Left ventricle myocardium inferior (tissue), 1 donor: ENCODE data around the gene DHRS1. TPM values are rescaled to one million over a fixed set of nuclear protein-coding genes. Genes with fewer than 3 reads are reported as not detected.

Experiments
- DNase-seq: peaks from one replicate; pipeline ENCODE4 v3.0.0-alpha.2; 2020
- H3K27ac ChIP-seq: fragments of 200-600 bp; replicated peaks from 2 replicates; pipeline ENCODE4 v1.8.0; 2021
- H3K27me3 ChIP-seq: fragments of 200-600 bp; 2 replicates; pipeline ENCODE4 v1.8.0; 2021; ENCODE audit warnings: low read depth
- H3K36me3 ChIP-seq: fragments of 200-600 bp; 2 replicates; pipeline ENCODE4 v1.8.0; 2021
- H3K4me1 ChIP-seq: fragments of 200-600 bp; 2 replicates; pipeline ENCODE4 v1.8.0; 2021
- H3K4me3 ChIP-seq: fragments of 200-600 bp; 2 replicates; pipeline ENCODE4 v1.8.0; 2021; ENCODE audit warnings: mild to moderate bottlenecking, moderate library complexity
- H3K9me3 ChIP-seq: fragments of 200-600 bp; replicated peaks from 2 replicates; pipeline ENCODE4 v1.8.0; 2021
- CTCF ChIP-seq: fragments of 200-600 bp; IDR thresholded peaks from 2 replicates; pipeline ENCODE4 v1.8.0; 2021; ENCODE audit warnings: antibody characterized with exemption, mild to moderate bottlenecking, borderline replicate concordance
- intact Hi-C: fragments of 100-400 bp; cut with micrococcal nuclease; formaldehyde crosslinking; loops from one replicate; pipeline ENCODE4 v1.11.0; 2022
- total RNA-seq: library from RNA; stranded (reverse); fragmentation: NEBNext Ultra II Directional; extraction: Animal tissue kit (Norgen Biotek cat#: 25700); gene quantifications from one replicate; pipeline ENCODE4 v1.2.1, GENCODE V29; 2021
- donor health status: DM: no; HTN: yes; CAD: no; lungs with severe emphysema.

The DHRS1 gene
- total RNA-seq, 1 donor from 2014 or later, result 6.9 TPM

- DNase-seq, result no peak
- no peak for TF ChIP-seq CTCF
- H3K4me1 ChIP-seq, result peaks cover 80% of the 10 kb centered on the region
Observed at GRCh38 chr14:24314377-24315193, 15.0 kb upstream of the DHRS1 start.

GRCh38 chr14:24313913-24314312, 14.3 kb upstream of the DHRS1 start:
- TF ChIP-seq CTCF, result no peak
- DNase-seq, result no peak
- intact Hi-C loops, result no loop called here
- Histone ChIP-seq H3K27ac (peak overlapping the region; percentile 88), H3K27me3 (peaks cover 33% of the 10 kb centered on the region), H3K4me3 (no peak overlapping the region), H3K4me1 (peaks cover 86% of the 10 kb centered on the region), H3K9me3 (no peaks in the 10 kb centered on the region), H3K36me3 (no peaks in the 10 kb centered on the region)

More at GRCh38 chr14:24314377-24315193, 15.0 kb upstream of the DHRS1 start:
- peak overlapping the region; percentile 88 for H3K27ac ChIP-seq
- no peaks in the 10 kb centered on the region for H3K9me3 ChIP-seq
- H3K27me3 ChIP-seq, result peaks cover 39% of the 10 kb centered on the region
- intact Hi-C loops, result no loop called here
- peaks cover under 1% of the 10 kb centered on the region for H3K36me3 ChIP-seq
- H3K4me3 ChIP-seq, result no peak overlapping the region

- no peak for DNase-seq
- no peak for TF ChIP-seq CTCF
- H3K4me1 ChIP-seq, result peaks cover 96% of the 10 kb centered on the region
- intact Hi-C loops, result no loop called here
- no peaks in the 10 kb centered on the region for H3K36me3 ChIP-seq
- no peaks in the 10 kb centered on the region for H3K9me3 ChIP-seq
- peak overlapping the region; percentile 70 for H3K4me3 ChIP-seq
- peak overlapping the region; percentile 88 for H3K27ac ChIP-seq
- H3K27me3 ChIP-seq, result peaks cover 23% of the 10 kb centered on the region
Observed at GRCh38 chr14:24312736-24313507, 13.3 kb upstream of the DHRS1 start.

GRCh38 chr14:24311837-24312615, 12.4 kb upstream of the DHRS1 start:
- peaks cover 14% of the 10 kb centered on the region for H3K27me3 ChIP-seq
- intact Hi-C loops, result no loop called here
- H3K4me3 ChIP-seq, result peak overlapping the region; percentile 70
- peak overlapping the region; percentile 88 for H3K27ac ChIP-seq
- H3K4me1 ChIP-seq, result peaks cover 93% of the 10 kb centered on the region
- no peaks in the 10 kb centered on the region for H3K9me3 ChIP-seq
- peaks cover 3% of the 10 kb centered on the region for H3K36me3 ChIP-seq
- no peak for DNase-seq
- TF ChIP-seq CTCF, result no peak
